ENCODE measurements around the gene ZYG11B.
"Not testable (repeated sequence)": the region's sequence is repeated elsewhere in the genome, so short reads cannot be mapped to it uniquely, and the experiment has no call there.

Gene ZYG11B

DNA sequence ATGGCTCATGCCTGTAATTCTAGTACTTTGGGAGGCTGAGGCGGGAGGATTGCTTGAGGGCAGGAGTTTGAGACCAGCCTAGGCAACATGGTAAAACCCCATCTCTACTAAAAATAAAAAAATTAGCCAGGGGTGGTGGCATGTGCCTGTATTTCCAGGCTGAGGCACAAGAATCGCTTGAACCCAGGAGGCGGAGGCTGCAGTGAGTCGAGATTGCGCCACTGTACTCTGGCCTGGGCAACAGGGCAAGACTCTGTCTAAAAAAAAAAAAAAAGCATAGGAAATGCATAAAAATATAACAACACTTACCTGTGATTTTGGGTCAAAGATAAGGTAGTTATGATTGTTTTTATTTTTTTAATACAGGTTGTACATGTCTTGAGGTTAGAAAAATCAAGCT, 94.6 kb downstream of the ZYG11B start:
- not testable (repeated sequence) for H3K27me3 Mint-ChIP-seq (ENCODE audit: low read depth); H3K27ac Mint-ChIP-seq; H3K4me3 Mint-ChIP-seq; H3K9me3 Mint-ChIP-seq; H3K4me1 Mint-ChIP-seq (ENCODE audit: low read depth); DNase-seq (ENCODE audit: low spot score)
- peaks cover 13% of the 10 kb centered on the region for H3K36me3 Mint-ChIP-seq (ENCODE audit: low read depth)

DNA sequence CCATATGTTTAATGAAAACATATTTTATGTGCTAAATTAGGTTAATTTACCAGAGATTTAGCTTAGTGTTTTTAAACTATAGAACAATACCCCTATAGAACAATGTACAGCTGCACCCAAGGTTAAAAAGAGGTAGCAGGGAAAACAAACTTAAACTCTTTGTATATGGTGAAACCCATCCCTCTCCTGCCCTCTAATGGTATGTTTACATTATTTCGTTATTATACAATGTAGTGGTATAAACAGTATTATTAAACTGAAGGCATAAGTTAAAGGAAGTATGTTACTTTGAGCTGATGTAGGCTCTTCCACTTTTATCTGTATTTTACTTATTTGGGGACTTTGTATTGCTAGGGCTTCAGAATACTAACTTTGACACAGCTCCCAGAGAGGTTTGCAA, 99.6 kb downstream of the ZYG11B start:
- H3K4me3 Mint-ChIP-seq: no peak overlapping the region
- H3K27ac Mint-ChIP-seq: no peak overlapping the region
- no peaks in the 10 kb centered on the region for H3K4me1 Mint-ChIP-seq (ENCODE audit: low read depth)
- H3K27me3 Mint-ChIP-seq (ENCODE audit: low read depth): no peaks in the 10 kb centered on the region
- peaks cover 8% of the 10 kb centered on the region for H3K36me3 Mint-ChIP-seq (ENCODE audit: low read depth)
- no peaks in the 10 kb centered on the region for H3K9me3 Mint-ChIP-seq
- no peak for DNase-seq (ENCODE audit: low spot score)

DNA sequence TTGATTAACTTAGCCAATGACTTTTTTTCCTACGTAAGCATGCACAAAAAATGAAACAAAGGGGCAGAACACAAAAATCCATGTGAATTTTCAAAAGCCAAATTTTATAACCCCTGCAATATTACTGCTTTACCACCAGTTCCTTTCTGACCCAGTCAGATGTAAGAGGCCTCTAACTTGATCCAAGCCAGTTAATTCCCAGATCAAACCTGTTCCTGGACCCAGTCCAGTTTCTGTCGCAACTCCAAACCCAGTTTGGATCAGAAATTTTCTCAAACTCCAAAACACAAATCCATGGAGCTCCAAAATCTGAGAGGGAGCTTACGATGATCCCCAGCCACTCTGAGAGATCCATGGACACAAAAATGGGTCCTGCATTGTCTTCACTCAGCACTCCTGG, 108.5 kb downstream of the ZYG11B start:
- Mint-ChIP-seq H3K36me3 (ENCODE audit: low read depth) (no peaks in the 10 kb centered on the region), H3K27me3 (ENCODE audit: low read depth) (peaks cover 4% of the 10 kb centered on the region), H3K4me1 (ENCODE audit: low read depth) (no peaks in the 10 kb centered on the region), H3K4me3 (no peak overlapping the region), H3K9me3 (no peaks in the 10 kb centered on the region), H3K27ac (no peak overlapping the region)
- no peak for DNase-seq (ENCODE audit: low spot score)

DNA sequence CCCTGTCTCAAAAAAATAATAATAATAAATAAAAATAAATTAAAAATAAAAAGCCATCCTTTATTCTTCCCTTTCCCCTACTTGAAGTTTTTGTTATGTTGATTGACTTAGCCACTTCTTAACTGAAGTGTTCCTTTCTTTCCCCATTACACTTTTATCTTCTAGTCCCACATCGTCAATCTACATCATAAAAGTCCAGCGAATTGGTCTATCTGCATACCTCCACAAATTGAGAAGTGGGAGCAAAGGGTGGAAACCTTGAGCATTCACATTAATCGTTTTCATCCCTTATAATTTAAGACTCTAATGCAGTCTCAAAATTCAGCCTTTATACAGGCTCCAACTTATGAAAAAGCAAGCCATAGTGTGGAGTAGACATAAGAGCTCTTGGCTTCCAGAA, 109.8 kb downstream of the ZYG11B start:
- no peaks in the 10 kb centered on the region for H3K4me1 Mint-ChIP-seq (ENCODE audit: low read depth)
- no peak overlapping the region for H3K4me3 Mint-ChIP-seq
- no peak for DNase-seq (ENCODE audit: low spot score)
- H3K27me3 Mint-ChIP-seq (ENCODE audit: low read depth): peaks cover 8% of the 10 kb centered on the region
- H3K36me3 Mint-ChIP-seq (ENCODE audit: low read depth): no peaks in the 10 kb centered on the region
- no peak overlapping the region for H3K27ac Mint-ChIP-seq
- H3K9me3 Mint-ChIP-seq: no peaks in the 10 kb centered on the region

DNA sequence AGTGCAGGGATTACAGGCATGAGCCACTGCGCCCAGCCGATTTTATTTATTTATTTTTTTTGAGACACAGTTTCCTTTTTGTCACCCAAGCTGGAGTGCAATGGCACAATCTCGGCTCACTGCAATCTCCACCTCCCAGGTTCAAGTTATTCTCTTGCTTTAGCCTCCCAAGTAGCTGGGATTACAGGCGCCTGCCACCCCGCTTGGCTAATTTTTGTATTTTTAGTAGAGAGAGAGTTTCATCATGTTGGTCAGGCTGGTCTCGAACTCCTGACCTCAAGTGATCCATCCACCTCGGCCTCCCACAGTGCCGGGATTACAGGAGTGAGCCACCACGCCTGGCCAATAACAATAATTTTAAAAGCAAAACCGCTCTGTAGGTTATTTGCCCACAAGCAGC, 112.9 kb downstream of the ZYG11B start:
- not testable (repeated sequence) for DNase-seq (ENCODE audit: low spot score); H3K27ac Mint-ChIP-seq; H3K4me1 Mint-ChIP-seq (ENCODE audit: low read depth); H3K36me3 Mint-ChIP-seq (ENCODE audit: low read depth); H3K9me3 Mint-ChIP-seq; H3K4me3 Mint-ChIP-seq
- H3K27me3 Mint-ChIP-seq (ENCODE audit: low read depth): peaks cover 21% of the 10 kb centered on the region

DNA sequence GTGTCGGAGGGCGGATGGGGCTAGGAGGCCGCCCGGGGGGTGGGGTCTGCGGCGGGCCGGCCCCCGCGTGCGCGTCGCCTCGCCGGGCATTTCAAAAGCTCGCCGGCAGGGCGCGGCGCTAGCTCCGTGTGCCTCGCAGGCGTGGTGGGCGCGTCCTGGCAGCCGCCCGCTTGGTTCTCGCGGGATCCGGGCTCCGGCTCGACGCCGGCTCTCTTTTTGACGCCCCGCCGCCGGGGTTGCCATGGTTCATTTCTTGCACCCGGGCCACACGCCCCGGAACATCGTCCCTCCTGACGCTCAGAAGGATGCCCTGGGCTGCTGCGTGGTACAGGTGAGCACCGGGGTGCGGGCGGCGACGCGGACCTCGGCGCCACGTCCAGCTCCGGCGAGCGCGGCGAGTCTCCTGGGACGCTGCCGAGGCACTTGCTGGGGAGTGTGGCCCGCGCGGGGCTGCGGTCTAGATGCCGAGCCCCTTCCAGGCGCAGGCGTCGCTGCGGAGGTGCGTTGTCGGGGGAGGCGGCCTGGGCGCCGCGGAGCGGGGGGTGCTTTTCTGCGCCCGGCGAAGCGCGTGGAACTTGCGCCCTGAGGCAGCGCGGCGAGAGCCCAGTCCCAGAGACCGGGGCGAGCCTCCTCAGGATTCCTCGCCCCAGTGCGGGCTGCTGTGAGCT, 116.5 kb downstream of the ZYG11B start, which contains the start of gene ZYG11A:
Gene ZYG11A (plus strand): TSS at position 118 of the 668 bp plus-strand sequence. CDS start 124 bp downstream, at position 242.
- H3K27me3 Mint-ChIP-seq (ENCODE audit: low read depth): peaks cover 29% of the 10 kb centered on the region
- peak; percentile 83 for DNase-seq (ENCODE audit: low spot score)
- H3K27ac Mint-ChIP-seq: no peak within 1 kb of the TSS
- no peaks in the 10 kb centered on the region for H3K9me3 Mint-ChIP-seq
- peak within 1 kb of the TSS; percentile 67 for H3K4me3 Mint-ChIP-seq
- no peaks in the 10 kb centered on the region for H3K36me3 Mint-ChIP-seq (ENCODE audit: low read depth)
- peaks cover 1% of the 10 kb centered on the region for H3K4me1 Mint-ChIP-seq (ENCODE audit: low read depth)

DNA sequence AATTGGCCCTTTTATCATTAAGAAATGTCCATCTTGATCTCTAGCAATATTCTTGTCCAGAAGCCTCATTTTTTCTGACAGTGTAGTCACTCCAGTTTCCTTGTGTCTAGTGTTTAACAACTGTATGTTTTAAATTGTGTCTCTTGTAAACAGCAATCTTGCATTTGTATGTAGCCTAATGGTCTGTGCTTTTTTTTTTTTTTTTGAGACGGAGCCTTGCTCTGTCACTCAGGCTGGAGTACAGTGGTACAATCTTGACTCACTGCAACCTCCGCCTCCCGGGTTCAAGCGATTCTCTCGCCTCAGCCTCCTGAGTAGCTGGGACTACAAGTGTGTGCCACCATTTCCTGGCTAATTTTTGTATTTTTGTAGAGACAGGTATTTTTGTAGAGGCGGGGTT, 118.9 kb downstream of the ZYG11B start:
- H3K4me3 Mint-ChIP-seq; H3K9me3 Mint-ChIP-seq; H3K4me1 Mint-ChIP-seq (ENCODE audit: low read depth); H3K27ac Mint-ChIP-seq; DNase-seq (ENCODE audit: low spot score); H3K36me3 Mint-ChIP-seq (ENCODE audit: low read depth): not testable (repeated sequence)
- H3K27me3 Mint-ChIP-seq (ENCODE audit: low read depth): peaks cover 31% of the 10 kb centered on the region

DNA sequence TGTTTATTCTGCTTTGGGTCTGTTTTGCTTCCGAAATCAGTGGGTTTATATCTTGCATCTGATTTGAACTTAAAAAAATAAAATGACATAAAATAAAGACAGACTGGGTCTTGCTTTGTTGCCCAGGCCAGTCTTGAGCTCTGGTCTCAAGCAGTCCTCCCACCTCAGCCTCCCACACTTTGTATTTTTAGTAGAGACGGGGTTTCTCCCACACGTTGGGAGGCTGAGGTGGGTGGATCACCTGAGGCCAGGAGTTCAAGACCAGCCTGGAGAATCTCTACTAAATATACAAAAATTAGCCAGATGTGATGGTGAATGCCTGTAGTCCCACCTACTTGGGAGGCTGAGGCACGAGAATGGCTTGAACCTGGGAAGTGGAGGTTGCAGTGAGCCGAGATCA, 122.2 kb downstream of the ZYG11B start:
- DNase-seq (ENCODE audit: low spot score): no peak
- no peak overlapping the region for H3K27ac Mint-ChIP-seq
- H3K9me3 Mint-ChIP-seq: no peaks in the 10 kb centered on the region
- H3K4me3 Mint-ChIP-seq: no peak overlapping the region
- no peaks in the 10 kb centered on the region for H3K36me3 Mint-ChIP-seq (ENCODE audit: low read depth)
- H3K27me3 Mint-ChIP-seq (ENCODE audit: low read depth): peaks cover 20% of the 10 kb centered on the region
- peaks cover 1% of the 10 kb centered on the region for H3K4me1 Mint-ChIP-seq (ENCODE audit: low read depth)

DNA sequence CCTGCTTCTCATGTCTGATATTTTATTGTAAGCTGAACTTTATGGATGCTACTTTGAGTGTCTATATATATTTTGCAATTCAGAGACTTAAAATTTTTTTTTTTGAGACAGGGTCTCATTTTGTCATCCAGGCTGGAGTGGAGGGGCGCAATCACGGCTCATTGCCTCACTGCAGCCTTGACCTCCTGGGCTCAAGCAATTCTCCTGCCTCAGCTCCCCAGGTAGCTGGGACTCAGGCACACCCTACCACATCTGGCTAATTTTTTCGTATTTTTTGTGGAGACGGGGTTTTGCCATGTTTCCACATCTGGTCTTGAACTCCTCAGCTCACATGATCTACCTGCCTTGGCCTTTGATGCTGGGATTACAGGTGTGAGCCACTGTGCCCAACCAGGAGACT, 124.7 kb downstream of the ZYG11B start:
- H3K27me3 Mint-ChIP-seq (ENCODE audit: low read depth): peaks cover 4% of the 10 kb centered on the region
- no peak overlapping the region for H3K4me3 Mint-ChIP-seq
- no peaks in the 10 kb centered on the region for H3K36me3 Mint-ChIP-seq (ENCODE audit: low read depth)
- H3K27ac Mint-ChIP-seq: no peak overlapping the region
- no peaks in the 10 kb centered on the region for H3K4me1 Mint-ChIP-seq (ENCODE audit: low read depth)
- H3K9me3 Mint-ChIP-seq: no peaks in the 10 kb centered on the region
- DNase-seq (ENCODE audit: low spot score): no peak

DNA sequence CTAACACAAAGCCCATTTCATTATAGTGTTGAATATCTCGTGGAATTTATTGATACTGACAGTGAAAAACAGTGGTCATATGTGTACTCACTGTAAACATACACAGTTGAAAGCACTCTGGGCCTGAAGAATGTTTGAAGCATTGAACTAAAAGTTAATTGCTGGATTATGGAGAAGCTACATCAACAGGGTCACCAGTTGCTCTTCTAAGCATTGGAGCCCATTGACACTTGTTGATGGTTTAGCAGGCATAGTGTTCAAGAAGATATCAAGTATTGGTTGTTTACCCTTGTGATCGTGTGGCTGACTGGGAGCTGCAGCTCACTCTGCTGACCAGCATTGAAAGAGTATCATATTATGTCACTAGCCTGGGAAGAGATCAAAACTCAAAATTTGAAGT, 126.6 kb downstream of the ZYG11B start:
- no peaks in the 10 kb centered on the region for H3K36me3 Mint-ChIP-seq (ENCODE audit: low read depth)
- DNase-seq (ENCODE audit: low spot score): no peak
- H3K4me3 Mint-ChIP-seq: no peak overlapping the region
- no peaks in the 10 kb centered on the region for H3K4me1 Mint-ChIP-seq (ENCODE audit: low read depth)
- no peak overlapping the region for H3K27ac Mint-ChIP-seq
- H3K9me3 Mint-ChIP-seq: no peaks in the 10 kb centered on the region
- peaks cover 2% of the 10 kb centered on the region for H3K27me3 Mint-ChIP-seq (ENCODE audit: low read depth)

DNA sequence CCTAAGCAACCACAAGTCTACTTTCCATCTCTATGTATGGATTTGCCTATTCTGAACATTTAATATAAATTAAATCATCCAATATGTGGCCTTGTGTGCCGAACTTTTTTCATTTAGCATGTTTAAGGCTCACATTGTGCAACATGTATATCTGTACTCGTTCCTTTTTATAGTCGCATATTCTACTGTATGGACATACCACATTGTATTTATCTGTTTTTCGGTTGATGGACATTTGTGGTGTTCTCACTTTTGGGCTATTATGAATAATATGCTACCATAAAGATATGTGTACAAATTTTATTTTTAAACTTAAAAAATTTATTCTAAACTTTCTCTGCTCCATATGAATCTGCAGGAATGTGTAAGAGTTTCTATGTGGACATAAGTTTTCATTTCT, 129.3 kb downstream of the ZYG11B start:
- H3K27me3 Mint-ChIP-seq (ENCODE audit: low read depth): no peaks in the 10 kb centered on the region
- H3K9me3 Mint-ChIP-seq: no peaks in the 10 kb centered on the region
- H3K4me3 Mint-ChIP-seq: no peak overlapping the region
- no peak overlapping the region for H3K27ac Mint-ChIP-seq
- H3K4me1 Mint-ChIP-seq (ENCODE audit: low read depth): no peaks in the 10 kb centered on the region
- no peak for DNase-seq (ENCODE audit: low spot score)
- no peaks in the 10 kb centered on the region for H3K36me3 Mint-ChIP-seq (ENCODE audit: low read depth)

DNA sequence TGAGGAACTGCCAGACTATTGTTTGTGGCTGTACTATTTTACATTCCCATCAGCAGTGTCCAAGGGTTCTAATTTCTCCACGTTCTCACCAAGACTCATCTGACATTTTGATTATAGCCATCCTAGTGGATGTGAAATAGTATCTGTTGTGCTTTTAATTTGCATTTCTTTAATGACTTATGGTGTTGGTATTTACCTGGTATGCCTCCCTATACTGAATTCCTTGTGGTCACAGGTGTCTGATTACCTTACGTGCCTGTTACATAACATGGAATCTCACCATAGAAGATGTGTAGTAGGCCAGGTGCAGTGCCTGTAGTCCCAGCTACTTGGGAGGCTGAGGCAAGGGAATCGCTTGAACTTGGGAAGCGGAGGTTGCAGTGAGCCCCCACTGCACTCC, 129.8 kb downstream of the ZYG11B start:
- no peak overlapping the region for H3K27ac Mint-ChIP-seq
- H3K4me3 Mint-ChIP-seq: no peak overlapping the region

DNA sequence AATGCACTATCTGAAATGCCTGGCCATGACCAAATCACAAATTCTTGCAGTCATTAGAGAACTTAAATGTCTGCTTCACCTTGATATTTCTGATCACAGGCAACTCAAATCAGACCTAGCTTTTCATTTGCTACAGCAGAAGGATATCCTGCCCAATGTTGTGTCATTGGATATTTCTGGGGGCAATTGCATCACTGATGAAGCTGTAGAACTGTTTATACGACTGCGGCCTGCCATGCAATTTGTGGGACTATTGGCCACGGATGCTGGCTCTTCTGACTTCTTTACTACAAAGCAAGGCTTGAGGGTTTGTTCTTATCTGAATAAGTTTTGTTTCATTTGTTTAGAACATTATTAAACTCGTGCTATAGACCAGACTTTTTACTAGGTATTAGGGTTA, 131.2 kb downstream of the ZYG11B start:
- DNase-seq (ENCODE audit: low spot score): no peak
- H3K36me3 Mint-ChIP-seq (ENCODE audit: low read depth): no peaks in the 10 kb centered on the region
- H3K9me3 Mint-ChIP-seq: no peaks in the 10 kb centered on the region
- H3K27me3 Mint-ChIP-seq (ENCODE audit: low read depth): no peaks in the 10 kb centered on the region
- no peaks in the 10 kb centered on the region for H3K4me1 Mint-ChIP-seq (ENCODE audit: low read depth)
- no peak overlapping the region for H3K27ac Mint-ChIP-seq
- no peak overlapping the region for H3K4me3 Mint-ChIP-seq

More for the DNA sequence above, 129.8 kb downstream of the ZYG11B start:
- Mint-ChIP-seq H3K4me1 (ENCODE audit: low read depth) (no peaks in the 10 kb centered on the region), H3K36me3 (ENCODE audit: low read depth) (no peaks in the 10 kb centered on the region), H3K27me3 (ENCODE audit: low read depth) (no peaks in the 10 kb centered on the region), H3K9me3 (no peaks in the 10 kb centered on the region)
- no peak for DNase-seq (ENCODE audit: low spot score)

DNA sequence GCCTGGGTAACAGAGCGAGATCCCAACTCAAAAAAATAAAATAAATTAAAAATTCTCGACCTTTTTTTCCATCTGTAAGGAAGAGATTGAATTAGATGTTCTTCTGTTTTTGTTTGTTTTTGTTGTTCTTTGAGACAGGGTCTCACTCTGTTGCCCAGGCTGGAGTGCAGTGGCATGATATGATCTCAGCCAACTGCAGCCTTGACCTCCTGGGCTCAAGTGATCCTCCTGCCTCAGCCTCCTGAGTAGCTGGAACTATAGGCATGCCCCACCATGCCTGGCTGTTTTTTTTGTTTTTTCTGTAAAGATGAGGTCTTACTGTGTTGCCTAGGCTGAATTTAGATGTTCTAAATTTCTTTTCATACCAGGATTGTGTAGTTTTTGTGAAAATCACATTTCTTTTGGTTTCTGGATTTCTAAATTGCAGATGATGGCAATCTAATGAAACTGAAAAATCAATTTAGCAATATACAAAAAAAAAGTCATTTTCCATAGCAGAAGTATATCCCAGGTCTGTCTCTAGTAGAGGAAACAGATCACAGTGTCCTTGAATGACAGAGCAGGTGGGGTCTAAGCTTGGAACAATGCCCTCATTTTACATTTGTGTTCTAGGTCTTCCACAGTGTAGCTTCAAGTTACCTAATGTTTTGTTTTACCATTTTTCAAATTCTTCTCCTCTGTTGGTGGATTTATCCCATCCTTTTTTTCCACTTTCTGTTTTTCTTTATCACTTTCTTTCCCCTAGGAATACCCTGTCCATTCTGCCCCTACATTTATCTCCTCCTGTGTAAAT, 136.6 kb downstream of the ZYG11B start:
- H3K9me3 Mint-ChIP-seq: no peaks in the 10 kb centered on the region
- H3K36me3 Mint-ChIP-seq (ENCODE audit: low read depth): no peaks in the 10 kb centered on the region
- H3K27me3 Mint-ChIP-seq (ENCODE audit: low read depth): no peaks in the 10 kb centered on the region
- DNase-seq (ENCODE audit: low spot score): no peak
- H3K27ac Mint-ChIP-seq: no peak overlapping the region
- no peaks in the 10 kb centered on the region for H3K4me1 Mint-ChIP-seq (ENCODE audit: low read depth)
- no peak overlapping the region for H3K4me3 Mint-ChIP-seq
